NCI-H1417 treated with DMSO at 0.1 percent for 48 hours (cell line): ENCODE results near the gene ZNF785.
"Not testable (repeated sequence)": the region's sequence is repeated elsewhere in the genome, so short reads cannot be mapped to it uniquely, and the experiment has no call there.

ENCODE experiments used
- DNase-seq: peaks from one replicate; lab custom pipeline; 2025; lab: John Stamatoyannopoulos, UW

Gene ZNF785

DNA sequence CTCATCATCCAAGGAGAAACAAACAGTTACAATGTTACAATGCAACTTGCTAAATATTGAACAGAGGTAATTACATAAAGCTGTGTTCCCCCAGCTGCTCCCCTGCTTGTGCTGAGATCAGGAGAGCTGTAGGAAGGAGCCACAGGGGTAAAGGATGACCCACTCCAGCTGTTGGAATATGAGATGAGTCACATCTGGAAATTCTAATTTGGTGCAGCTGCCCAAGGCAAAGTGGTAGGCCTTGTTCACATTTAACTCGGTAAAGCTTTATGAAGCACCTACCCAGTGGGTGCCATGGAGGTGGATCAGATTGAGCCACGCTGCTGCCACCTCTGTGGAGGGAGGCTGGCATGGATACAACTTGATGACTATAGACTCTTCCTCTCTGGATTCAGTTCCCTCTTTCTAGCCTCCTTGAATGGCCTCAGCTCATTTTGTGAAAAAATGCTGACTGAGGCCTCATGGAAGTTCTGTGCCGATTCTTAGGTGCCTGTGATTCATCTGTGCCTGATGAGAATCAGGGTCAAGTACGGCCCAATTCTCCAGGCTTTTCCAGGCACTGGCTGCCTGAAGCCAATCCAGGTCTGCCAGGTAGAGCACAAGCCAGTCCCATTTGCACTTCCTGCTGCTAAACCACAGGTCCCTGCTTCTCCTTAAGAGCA, 17.2 kb upstream of the ZNF785 start:
- DNase-seq: no peak

DNA sequence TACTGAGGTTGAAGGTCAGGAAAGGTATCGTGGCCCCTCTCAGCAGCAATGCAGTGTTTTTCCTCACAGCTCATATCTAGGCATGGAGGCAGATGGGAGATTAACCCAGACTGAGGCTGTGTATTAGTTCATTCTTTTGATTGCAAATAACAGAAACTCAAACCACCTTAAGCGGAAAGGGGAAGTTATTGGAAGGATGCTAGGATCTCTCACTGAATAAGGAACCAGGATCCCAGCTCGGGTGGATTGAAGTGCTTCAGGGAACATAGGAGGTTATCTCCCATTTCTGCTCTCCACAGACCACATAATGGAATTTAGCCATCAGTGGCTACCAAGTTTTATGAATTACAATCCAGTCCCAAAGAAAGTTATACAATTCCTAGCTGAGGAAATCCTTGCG, 16.5 kb upstream of the ZNF785 start:
- no peak for DNase-seq

DNA sequence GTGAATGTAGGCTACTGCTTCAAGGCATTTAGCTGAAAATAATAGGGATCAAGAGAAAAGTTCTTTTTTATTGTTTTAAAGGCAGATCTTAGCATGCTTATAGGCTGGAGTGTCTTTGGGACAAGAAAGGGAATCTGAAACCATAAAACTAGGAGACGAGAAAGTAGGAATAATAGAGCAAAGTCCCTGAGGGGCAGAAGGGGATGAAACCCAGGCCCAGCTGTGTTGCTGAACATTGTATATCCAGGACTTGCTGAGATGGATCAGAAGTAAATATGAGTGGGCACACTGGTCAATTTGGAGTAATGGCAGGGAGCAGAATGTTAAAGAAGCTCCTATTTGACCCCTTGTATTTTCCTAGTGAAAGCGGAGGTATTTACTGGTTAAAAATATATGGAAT, 15.4 kb upstream of the ZNF785 start:
- no peak for DNase-seq

DNA sequence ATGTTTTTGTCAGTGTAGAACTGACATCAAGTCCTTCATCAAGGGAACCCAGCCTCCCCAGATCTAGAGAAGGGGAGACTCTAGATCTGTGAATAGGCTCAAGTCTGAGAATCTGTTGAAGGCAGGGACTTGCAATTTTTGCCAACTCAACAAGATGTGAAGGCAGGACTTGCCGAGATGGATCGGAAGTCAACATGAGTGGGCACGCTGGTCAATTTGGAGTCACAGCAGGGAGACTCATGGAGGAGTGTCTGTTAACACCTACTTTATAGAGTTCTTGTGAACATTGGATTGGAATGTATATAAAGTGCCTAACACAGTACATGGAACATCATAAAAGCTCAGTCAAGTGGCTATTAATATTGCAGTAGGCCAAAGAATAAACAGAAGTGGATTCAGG, 14.7 kb upstream of the ZNF785 start:
- DNase-seq: no peak

DNA sequence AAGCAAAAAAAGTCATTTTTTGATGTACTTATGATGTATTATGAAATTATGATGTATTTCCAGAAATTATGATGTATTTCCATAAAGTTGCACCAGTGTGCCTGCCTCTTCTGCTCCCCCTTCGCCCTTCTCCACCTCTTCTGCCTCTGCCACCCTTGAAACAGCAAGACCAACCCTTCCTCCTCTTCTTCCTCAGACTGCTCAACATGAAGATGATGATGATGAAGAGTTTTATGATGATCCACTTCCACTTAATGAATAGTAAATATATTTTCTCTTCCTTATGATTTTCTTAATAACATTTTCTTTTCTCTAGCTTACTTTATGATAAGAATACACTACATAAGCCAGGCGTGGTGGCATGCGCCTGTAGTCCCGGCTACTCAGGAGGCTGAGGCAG, 7.4 kb upstream of the ZNF785 start:
- no peak for DNase-seq

DNA sequence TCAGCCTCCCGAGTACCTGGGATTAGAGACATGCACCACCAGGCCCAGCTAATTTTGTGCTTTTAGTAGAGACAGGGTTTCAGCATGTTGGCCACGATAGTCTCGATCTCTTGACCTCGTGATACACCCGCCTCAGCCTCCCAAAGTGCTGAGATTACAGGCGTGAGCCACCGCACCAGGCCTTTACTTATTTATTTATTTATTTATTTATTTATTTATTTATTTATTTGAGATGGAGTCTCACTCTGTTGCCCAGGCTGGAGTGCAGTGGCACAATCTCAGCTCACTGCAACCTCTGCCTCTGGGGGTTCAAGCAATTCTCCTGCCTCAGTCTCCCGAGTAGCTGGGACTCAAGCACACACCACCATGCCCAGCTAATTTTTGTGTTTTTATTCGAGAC, 5.4 kb upstream of the ZNF785 start:
- DNase-seq: not testable (repeated sequence)

DNA sequence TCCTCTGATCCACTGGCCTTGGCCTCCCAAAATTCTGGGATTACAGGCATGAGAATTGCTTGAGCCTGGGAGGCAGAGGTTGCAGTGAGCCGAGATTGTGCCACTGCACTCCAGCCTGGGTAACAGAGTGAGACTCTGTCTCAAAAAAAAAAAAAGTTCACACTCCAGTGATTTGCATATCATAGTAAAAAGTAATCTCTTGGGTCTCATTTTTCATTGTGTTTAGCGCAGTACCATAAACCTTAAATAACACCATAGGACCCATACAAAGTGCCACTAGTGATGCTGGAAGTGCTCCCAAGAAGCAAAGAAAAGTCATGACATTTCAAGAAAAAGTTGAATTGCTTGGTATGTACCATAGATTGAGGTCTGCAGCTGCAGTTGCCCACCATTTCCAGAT, 4.1 kb upstream of the ZNF785 start:
- DNase-seq: not testable (repeated sequence)

DNA sequence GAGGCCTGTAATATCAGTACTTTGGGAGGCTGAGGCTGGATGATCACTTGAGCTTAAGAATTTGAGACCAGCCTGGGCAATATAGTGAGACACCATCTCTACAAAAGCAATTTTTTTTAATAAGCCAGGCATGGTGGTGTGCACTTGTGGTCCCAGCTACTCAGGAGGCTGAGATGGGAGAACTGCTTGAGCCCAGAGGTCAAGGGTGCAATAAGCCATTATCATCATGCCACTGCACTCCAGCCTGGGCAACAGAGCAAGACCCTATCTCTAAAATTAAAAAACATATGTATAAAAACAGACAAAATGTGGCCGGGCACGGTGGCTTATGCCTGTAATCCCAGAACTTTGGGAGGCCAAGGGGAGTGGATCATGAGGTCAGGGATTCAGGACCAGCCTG, 3.2 kb upstream of the ZNF785 start:
- no peak for DNase-seq

DNA sequence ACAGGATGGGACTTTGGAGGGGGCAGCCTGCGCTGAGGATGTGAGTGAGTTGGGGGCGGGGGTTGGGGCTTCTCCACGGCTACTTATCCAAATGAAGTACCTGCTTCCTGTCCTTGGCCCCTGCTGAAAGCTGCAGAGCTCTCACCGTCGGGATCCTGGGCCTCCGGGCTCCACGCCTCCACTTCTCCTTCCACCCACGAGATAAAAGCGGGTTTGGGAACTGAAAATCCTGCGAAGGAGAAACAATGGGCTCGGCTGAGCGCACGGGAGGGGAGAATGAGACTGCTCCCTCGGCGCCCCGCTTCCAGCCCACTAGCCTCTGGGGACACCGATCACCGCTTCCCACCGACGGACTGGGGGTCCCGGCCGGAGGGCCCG, 486 bp downstream of the ZNF785 start:
- DNase-seq: no peak

DNA sequence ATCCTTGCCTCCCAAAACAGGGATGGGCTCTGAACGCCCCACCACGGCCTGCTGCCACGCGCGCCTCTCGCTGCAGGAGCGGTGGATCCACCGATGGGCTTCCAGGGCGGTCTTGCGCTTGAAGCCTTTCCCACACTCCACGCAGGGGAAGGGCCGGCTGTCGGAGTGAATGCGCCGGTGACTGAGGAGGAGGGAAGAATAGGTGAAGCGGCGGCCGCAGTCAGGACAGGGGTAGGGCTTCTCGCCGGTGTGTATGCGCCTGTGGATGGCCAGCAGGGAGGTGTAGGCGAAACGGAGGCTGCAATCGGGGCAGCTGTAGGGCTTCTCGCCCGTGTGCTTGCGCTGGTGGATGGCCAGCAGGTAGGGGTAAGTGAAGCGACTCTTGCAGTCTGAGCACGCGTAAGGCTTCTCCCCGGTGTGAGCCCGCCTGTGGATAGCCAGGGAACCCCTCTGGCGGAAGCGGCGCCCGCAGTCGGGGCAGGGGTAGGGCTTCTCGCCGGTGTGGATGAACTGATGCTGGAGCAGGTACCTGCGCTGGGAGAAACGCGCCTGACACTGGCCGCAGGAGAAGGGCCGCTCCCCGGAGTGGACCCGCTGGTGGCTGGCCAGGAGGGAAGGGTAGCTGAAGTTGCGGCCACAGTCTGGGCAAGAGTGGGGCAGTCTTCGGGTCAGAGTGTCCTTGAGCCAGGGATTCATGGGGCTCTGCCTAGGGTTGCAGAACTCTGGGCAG, 2.7 kb downstream of the ZNF785 start:
- DNase-seq: no peak

DNA sequence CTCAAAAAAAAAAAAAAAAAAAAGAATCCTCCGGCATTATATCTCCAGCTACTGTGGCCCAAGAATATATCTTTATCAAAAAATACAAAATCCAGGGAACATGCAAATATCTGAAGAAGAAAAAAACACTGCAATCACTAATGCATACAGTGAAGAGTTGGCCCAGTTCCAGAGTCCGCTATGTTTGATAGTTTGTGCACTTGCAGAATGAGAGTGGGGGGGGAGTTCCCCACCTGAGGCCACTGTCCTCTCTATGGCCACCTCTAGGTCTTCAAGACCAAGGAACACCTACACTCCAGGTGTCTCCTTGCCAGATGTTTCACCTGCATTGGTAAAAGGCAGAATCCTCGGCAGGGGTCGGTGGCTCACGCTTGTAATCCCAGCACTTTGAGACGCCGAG, 4.0 kb downstream of the ZNF785 start:
- no peak for DNase-seq

DNA sequence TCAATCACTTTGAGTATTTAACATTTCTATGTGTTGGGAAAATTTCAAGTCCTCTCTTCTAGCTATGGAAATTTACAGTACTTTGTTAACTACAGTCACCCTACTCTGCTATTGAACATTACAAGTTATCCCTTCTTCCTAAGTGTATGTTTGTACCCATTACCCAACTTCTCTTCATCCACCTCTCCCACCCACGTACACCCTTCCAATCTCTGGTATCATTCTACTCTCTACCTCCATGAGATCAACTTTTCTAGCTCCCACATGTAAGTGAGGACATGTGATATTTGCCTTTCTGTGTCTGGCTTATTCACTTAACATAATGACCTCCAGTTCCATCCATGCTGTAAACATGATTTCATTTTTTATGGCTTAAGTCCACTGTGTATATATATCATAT, 10.8 kb downstream of the ZNF785 start:
- no peak for DNase-seq

DNA sequence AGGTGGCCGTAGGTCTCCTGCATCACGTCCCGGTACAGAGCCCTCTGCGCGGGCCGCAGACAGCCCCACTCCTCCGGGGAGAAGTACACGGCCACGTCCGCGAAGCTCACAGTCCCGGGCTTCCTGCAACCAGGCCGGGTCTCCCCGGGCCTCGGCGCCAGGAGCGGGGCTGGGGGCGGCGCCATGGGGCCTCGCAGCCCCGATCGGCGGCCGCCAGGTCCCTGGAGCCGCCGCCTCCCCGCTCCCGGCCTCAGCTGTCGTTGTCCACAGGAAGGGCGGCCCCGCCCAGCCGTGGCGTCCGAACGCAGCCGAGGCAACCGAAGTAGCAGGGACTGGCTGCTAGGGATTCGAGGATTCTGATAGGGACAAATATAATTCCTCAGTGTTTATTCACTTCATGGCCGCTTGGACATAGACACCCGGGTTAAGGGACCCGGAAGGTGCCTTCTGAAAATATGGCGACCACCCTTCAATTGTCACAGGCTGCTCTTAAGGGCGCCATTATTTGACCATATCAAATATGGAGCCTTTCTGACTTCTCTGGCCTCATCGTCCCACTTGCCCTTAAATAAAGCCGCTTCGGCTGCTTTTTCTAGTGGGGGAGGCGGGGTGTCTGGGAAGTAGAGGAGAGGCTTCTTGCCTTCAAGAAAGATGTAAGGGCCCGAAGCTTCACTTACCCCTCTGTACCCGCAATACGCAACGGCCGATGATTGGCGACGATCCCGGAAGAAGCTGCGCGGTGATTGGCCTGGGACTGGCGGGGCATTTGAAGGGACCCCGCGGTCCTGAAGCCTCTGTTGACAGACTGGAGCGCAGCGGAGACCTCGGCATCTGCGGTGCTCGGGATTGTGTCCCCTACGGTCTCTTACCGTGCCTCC, 13.8 kb downstream of the ZNF785 start, which contains the start of gene ZNF688:
Gene ZNF688, minus strand, starts transcription at position 270 of the 878 bp plus-strand sequence. Its CDS starts 85 bp downstream, at position 185.
- DNase-seq: peak; percentile 92

DNA sequence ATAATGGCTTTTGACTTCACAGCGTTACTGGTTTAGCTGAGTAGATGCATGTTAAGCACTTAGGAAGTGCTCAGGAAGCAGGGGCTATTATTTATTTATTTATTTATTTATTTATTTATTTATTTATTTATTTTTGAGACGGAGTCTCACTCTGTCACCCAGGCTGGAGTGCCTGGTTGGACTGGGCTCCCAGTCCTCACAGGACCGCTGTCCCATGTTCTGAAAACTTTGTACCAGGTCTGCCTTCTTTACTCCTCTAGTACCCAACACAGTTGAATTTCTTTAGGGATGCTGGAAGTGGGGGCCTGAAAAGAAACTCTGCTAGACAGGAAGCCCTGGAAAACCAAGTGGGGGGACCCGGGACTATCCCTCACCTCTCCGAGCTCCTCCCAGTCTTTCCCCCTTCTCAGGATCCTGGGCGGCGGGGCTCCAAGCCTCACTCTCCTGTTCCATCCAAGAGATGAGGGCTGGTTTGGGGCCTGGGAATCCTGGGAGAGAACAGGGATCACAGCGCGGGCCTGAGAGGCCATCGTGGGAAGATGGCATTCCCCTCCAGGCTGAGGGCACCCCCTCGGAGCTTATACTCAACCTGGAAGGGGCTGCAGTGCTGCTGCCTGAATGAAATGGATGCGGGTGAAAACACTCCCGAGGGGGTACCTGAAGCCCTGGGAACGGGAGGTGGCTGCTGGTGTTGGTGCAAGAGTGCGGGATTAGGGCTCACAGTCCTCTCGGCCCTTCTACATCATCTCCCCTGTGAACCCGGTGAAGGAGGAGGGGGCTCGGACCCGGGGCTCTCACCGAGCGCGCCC, 14.7 kb downstream of the ZNF785 start:
- DNase-seq: no peak

DNA sequence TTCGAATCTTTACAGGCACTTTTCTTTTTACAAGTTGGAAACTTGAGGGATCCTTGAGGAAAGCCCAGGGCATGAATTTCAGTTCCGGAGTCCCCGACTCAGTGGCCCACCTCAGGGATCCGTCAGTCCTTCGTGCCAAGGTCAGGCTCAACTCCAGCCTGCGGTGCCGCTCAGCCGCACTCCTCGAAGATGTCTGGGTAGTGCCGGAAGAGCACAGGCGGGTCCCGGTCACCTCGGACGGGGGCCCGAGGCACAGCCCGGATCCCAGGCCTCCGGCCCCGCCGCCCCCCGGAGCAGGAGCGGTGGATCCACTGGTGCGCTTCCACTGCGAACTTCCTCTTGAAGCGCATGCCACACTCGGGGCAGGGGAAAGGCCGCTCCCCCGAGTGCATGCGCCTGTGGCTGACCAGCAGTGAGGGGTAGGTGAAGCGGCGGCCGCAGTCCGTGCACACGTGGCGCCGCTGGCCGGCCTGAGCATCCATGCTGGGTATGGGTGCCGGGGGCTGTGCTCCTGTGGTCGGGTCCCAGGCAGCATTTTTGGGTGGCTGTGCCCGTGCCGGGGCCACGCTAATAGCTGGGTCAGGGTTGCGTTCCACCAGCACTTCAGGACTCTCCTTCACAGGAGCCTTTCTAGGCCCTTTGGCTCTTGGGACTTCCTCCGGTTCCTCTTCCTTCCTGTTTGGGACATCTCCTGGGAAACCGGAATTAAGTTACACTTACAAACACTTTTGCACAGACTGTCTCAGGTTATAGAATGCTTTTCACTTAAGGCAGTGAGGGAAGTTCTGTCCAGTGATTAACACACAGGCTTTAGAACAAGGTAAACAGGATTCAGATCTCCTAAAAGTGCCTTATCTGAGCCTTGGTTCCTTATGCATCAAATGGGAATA, 15.5 kb downstream of the ZNF785 start:
- no peak for DNase-seq

DNA sequence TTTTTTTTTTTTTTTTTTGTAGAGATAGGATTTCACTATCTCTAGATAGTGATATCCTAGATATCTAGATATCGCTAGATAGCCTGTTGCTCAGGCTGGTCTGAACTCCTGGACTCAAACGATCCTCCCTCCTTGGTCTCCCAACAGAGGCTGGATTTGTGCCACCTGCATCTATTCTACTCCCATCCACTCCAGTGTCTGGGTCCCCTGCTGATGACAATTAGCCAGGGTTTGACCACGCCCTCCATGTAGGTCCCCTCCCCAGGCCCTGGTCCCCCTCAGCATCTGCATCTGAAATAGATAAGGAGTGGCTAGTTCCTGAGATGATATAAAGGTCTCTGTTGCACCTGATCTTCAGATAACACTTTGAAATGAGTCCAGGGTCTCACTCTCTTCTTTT, 16.2 kb downstream of the ZNF785 start:
- no peak for DNase-seq

DNA sequence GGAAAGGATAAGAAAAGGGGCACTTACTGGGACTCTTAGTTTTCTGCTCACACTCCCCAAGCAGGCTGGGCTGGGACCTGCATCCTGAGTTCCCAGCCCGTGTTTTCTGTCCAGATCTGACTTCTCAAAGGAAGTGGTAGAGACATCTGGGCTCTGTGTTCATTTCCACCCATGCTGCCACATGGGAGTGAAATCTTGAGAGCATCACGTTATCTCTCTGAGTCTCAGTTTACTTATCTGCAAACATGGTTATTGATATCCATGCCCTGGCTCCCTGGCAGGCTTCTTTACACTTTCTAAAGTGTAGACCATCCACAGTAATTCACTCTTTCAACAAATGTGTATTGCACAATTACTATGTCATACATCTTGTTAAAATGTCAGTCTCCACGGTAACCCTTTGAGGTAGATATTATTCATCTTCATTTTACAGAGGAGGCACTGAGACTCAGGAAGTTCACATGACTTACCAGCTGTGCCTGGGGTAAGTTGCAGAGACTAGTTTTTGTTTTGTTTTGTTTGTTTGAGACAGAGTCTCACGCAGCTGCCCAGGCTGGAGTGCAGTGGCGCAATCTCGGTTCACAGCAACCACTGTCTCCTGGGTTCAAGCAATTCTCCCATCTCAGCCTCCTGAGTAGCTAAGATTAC, 17.4 kb downstream of the ZNF785 start:
- peak; percentile 32 for DNase-seq

DNA sequence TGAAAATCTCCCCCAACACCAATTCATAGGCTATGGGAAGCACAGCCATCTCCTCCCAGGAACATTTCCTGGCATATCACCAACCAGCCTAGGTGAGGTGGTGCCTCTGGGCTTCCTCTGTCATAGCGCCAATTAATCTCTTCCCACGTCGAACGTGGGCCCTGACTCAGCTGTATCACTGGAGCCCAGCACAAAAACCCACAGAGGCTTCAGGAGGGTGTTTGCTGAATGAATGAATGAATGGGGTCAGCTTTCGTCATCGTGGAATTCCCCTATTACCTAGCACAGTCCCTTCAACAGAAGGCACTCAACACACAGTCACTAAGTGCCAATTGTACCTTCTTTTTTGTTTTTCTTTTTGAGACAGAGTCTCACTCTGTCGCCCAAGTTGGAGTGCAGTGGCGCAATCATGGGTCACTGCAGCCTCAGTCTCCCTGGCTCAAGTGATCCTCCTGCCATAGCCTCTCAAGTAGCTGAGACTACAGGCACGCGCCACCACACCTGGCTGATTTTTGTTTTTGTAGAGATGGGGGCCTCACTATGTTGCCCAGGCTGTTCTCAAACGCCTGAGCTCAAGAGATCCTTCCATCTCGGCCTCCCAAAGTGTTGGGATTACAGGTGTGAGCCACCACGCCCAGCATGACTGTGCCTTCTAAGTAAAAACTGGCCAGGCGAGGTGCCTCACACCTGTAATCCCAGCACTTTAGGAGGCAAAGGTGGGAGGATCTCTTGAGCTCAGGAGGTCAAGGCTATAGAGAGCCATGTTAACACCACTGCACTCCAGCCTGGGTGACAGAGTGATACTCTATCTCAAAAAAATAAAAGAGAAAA, 18.1 kb downstream of the ZNF785 start:
- no peak for DNase-seq

DNA sequence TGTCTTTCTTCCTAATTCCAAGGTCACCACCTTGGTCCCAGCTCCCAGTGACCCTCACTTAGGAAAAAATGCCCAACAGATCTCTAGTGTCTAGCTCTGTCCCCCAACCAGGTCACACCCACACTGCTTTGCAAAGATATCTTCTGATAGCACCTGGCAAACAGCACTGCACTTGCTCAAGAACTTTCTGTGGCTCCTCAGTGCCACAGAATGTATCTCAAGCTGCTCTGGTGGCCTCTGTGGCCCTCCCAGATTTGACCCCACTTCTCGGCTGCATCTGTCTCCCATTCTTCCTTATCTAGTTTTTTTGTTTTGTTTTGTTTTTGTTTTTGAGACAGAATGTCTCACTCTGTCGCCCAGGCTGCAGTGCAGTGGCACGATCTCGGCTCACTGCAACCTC, 19.0 kb downstream of the ZNF785 start:
- DNase-seq: no peak

DNA sequence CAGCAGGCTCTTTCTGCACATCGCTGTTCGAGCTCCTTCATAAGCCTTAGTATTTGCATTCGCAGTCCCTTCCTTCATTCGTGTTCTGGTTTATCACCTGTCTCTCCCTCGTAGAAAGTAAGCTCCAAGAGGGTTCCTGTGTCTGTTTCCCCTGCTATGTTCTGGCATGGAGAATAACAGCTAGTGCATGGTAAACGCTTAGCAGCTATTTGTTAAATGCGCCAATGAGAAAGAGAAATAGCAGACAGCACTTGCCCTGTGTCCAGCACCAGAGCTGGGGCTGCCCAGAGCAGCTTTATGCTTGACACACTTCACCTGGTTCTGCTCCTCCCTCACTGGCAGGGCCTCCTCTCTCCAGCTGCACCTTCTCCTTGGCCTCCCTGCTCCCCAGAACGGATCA, 19.5 kb downstream of the ZNF785 start:
- no peak for DNase-seq
